ENCODE results near the gene SGCA. TPM values are rescaled to one million over a fixed set of nuclear protein-coding genes. Genes with fewer than 3 reads are reported as not detected.

Gene SGCA
- total RNA-seq, 4 donors from 2014 or later, result 1.9 to 15.1 (median 6.9) TPM

DNA sequence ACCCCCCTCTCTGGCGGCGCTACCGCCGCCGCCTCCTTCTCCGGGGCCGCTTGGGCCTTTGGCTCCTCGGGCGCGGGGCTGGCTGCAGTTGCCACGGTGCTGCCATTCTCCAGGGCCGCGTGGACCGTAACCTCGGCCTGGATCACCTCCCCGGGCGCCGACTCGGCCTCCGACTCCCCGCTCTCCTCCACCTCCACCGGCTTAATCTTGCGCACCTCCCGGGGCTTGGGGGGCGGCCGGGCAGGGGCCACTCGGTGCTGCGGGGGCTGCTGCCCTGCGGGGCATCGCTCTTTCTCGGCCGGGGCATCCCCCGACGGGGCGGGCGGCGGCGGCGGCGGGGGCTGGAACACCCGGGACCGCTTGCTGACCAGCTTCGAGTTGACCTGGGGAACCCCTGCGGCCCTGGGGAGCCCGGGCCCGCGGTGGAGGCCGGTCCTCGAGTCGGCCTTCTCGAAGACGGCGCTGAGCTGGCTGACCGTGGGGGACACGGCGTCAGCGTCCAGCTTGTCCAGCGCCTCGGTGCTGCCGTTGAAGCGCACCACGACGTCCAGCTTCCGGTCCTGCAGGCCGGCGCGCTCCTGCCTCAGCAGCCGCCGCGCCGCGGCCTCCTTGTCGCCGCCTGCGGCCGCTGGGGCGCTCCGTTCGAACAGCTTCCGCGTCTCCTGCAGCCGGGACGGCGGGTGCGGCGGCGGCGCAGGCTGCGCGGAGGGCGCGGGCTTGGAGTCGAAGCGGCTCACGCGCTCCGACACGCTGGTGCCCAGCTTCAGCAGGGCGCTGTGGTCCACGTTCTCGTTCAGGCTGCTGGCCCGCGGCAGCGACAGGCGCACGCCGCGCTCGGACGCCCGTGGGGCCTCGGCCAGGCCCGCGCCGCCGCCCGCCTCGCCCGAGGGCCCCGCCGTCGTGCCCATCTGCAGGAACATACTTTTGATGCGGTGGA is 16.1 kb upstream of the SGCA start:
- TF ChIP-seq, protein P1, sequence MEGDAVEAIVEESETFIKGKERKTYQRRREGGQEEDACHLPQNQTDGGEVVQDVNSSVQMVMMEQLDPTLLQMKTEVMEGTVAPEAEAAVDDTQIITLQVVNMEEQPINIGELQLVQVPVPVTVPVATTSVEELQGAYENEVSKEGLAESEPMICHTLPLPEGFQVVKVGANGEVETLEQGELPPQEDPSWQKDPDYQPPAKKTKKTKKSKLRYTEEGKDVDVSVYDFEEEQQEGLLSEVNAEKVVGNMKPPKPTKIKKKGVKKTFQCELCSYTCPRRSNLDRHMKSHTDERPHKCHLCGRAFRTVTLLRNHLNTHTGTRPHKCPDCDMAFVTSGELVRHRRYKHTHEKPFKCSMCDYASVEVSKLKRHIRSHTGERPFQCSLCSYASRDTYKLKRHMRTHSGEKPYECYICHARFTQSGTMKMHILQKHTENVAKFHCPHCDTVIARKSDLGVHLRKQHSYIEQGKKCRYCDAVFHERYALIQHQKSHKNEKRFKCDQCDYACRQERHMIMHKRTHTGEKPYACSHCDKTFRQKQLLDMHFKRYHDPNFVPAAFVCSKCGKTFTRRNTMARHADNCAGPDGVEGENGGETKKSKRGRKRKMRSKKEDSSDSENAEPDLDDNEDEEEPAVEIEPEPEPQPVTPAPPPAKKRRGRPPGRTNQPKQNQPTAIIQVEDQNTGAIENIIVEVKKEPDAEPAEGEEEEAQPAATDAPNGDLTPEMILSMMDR (IDR thresholded peaks at IDR 0.05), result peak in 1 of 6 experiments; percentile 30
- peak in 1 of 4 donors; percentile 31 for TF ChIP-seq POLR2A (IDR thresholded peaks at IDR 0.05)
- DNase-seq, result no peak
- intact Hi-C loops (cut with DNase I), result loop anchor here (2.0 kb wide), 1 partner anchor 55 kb away; the partner anchor contains the start of gene PDK2
- H3K27me3 ChIP-seq, result no peaks in the 10 kb centered on the region
- peak overlapping the region; percentile 93 to 95 (median 94) for H3K27ac ChIP-seq
- H3K9me3 ChIP-seq, result no peaks in the 10 kb centered on the region
- peaks cover 51 to 93% (median 60%) of the 10 kb centered on the region in 3 donors for H3K4me1 ChIP-seq
- peak overlapping the region; percentile 71 to 85 (median 82) for H3K4me3 ChIP-seq
- peaks cover 0 to 8% (median 0%) of the 10 kb centered on the region in 3 donors for H3K36me3 ChIP-seq
- 0% methylated on average over 16 to 31 of the region's 123 CpGs for whole genome bisulfite sequencing, 2 donors

DNA sequence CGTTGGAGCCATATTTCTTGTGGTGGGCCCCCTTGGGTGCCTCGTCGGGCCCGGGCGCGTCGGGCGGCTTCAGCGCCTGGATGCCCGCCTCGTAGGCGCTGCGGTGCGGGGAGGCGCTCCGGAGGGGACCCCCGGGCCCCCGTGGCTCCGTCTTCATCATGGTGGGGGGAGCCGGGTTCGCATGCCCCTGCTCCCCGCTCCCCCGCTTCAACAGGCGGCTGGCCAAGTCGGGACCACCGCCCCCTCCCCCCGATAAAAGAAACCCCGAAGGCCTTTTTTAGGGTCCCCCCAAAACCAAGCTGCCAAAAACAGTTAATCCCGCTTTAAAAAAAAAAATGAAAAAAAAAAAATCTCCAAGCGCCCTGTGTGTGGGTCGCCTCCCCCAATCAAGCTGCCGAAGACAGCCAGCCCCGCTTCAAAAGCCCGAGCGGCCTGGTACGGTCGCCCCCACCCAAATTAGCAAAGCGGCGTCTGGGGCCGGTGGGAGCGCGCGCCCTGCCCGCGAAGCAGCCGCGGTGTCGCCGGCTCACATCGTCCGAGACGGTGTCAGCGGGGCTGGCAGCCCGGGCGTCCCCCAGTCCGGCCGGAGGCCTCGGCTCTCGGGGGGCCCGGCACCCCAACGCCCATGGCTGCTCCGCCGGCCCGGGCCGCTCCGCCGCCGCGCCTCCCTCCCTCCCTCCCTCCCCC is 15.3 kb upstream of the SGCA start, which contains the start of gene PPP1R9B:
Gene PPP1R9B, minus strand, starts transcription at position 324 of the 687 bp plus-strand sequence. Its CDS starts 164 bp downstream, at position 160.
- H3K4me3 ChIP-seq, result peak within 1 kb of the TSS; percentile 71 to 85 (median 82)
- no peaks in the 10 kb centered on the region for H3K36me3 ChIP-seq
- no peaks in the 10 kb centered on the region for H3K9me3 ChIP-seq
- peaks cover 51 to 93% (median 60%) of the 10 kb centered on the region in 3 donors for H3K4me1 ChIP-seq
- H3K27me3 ChIP-seq, result no peaks in the 10 kb centered on the region
- no peak for DNase-seq
- H3K27ac ChIP-seq, result peak within 1 kb of the TSS; percentile 93 to 95 (median 94)
- intact Hi-C loops (cut with DNase I), result no loop called here
- 0 to 4% methylated on average over 1 to 5 of the region's 69 CpGs for WGBS, 2 donors
- no peak for TF ChIP-seq POLR2A (IDR thresholded peaks at IDR 0.05)
- TF ChIP-seq, protein P1 (IDR thresholded peaks at IDR 0.05), result no peak

DNA sequence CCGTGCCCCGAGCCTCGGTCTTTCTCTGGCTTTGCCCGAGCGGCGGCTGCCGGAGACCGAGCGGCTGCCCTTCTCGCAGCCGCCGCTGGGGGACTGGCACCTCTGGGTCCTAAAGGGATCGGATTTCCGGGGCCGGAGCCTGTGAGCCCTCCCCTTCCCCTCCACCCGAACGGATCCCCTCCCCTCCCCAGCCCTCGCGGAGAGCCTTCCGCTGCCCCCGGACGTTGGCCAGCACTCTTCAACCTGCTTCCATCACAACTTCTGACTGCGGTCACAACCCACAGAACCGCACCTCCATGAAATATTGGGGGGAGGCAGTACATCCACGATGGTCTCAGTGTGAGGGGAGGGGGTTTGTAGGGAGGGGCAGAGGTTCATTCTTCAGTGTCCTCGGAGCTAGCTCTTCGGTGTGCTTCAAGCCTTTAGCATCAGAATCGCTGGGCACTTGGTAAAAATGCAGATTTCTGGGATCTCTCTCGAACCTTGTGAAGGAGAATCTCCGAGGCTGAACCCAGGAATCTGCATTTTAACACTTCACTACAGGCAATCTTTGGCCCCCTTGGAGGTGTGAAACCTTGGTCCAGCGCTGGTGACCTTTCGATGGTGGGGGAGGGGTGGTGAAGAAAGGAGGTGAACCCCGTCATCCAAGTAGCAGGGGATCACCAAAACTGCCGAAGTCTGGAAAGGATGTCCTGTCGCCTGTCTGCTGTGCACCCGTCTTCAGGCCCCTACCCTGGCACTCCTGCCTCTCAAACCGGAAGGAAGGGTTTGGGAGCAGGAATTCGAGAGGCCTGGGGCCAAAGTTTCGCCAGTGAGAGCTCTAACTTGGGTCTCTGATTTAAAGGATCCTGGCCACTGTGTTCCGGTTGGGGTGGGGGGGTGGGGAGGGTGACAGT is 14.5 kb upstream of the SGCA start:
- intact Hi-C loops (cut with DNase I), result no loop called here
- 0% methylated on average over 7 to 8 of the region's 40 CpGs for WGBS, 2 donors
- TF ChIP-seq POLR2A (IDR thresholded peaks at IDR 0.05), result peak in 1 of 4 donors; percentile 56
- TF ChIP-seq, protein P1 (IDR thresholded peaks at IDR 0.05), result peak in 5 of 6 experiments; percentile 32 to 81 (median 71)

DNA sequence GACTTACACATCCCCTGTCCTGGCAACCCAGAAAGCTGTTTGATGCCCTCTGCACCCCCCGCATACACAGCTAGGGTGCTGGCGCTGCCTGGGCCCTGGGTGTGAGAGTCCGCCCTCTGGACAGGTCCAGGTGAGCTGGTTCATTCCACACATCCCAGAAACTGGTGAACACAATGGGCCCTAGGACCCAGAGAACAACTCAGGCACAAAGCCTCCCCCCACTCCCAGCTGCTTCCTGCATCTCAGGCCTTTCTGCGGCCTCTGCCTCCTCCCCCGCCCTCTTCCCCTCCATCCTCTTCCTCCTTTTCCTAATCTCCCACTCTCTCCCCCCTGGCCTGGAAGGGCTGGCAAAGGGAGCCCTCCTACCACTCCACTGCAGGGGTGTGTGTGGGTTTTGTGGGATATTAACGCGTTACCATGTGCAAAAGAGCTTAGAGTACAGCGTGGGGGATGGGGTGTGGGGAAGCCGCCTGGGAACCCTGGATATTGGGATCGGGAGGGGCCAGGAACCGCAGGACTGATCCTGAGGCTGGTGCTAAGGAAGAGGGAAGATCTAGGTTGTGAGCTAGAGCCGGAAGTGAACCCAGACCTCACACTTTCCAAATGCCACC is 13.8 kb upstream of the SGCA start:
- peak; percentile 46 for DNase-seq
- Histone ChIP-seq H3K4me3 (peak overlapping the region; percentile 71 to 85 (median 82)), H3K27ac (peak overlapping the region; percentile 93 to 95 (median 94)), H3K9me3 (no peaks in the 10 kb centered on the region), H3K36me3 (no peaks in the 10 kb centered on the region), H3K27me3 (no peaks in the 10 kb centered on the region), H3K4me1 (peaks cover 37 to 86% (median 46%) of the 10 kb centered on the region in 3 donors)
- intact Hi-C loops (cut with DNase I), result no loop called here
- peak in 1 of 4 donors; percentile 15 for TF ChIP-seq POLR2A (IDR thresholded peaks at IDR 0.05)
- TF ChIP-seq, protein P1 (IDR thresholded peaks at IDR 0.05), result peak in 2 of 6 experiments; percentile 12 to 13
- WGBS, 2 donors, result 0% methylated on average over 9 of the region's 12 CpGs

More for the DNA sequence above, 14.5 kb upstream of the SGCA start:
- peak; percentile 57 for DNase-seq
- peak overlapping the region; percentile 93 to 95 (median 94) for H3K27ac ChIP-seq
- no peaks in the 10 kb centered on the region for H3K36me3 ChIP-seq
- no peaks in the 10 kb centered on the region for H3K27me3 ChIP-seq
- H3K4me1 ChIP-seq, result peaks cover 45 to 93% (median 53%) of the 10 kb centered on the region in 3 donors
- no peaks in the 10 kb centered on the region for H3K9me3 ChIP-seq
- H3K4me3 ChIP-seq, result peak overlapping the region; percentile 71 to 85 (median 82)

Measured in esophagus squamous epithelium (tissue), 5 donors.